HS-5 (cell line): ENCODE data around the gene TMEM219.

ENCODE experiments used
- DNase-seq: peaks from one replicate; pipeline ENCODE4 v3.0.0-alpha.2; 2012; ENCODE audit warnings: low read depth

TMEM219 gene

DNA sequence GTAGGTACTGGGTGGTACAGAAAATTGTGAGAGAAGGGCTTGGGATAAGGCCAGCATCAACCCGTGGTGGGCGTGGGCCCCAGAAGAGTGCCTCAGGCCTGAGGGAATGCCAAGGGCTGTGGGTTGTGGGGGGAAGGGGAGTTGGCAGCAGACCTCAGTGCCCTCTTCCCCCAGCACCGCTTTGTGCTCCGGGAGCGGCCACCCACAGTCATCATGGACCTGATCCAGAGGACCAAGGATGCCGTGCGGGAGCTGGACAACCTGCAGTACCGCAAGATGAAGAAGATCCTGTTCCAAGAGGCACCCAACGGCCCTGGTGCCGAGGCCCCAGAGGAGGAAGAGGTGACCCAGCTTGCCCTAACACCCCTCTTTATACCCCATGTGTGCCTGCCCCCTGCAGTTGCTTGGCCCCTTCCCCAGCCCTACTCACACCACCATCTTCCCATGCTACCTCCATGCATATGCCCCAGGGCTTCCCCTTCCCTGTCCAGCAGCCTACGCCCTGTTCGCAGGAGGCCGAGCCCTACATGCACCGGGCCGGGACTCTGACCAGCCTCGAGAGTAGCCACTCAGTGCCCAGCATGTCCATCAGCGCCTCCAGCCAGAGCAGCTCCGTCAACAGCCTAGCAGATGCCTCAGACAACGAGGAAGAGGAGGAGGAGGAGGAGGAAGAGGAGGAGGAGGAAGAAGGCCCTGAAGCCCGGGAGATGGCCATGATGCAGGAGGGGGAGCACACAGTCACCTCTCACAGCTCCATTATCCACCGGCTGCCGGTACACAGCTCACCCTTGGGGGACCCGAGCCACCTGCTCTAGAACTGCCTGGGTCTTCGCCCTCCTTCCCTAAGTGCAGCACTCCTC, 20.9 kb downstream of the TMEM219 start:
- no peak for DNase-seq

DNA sequence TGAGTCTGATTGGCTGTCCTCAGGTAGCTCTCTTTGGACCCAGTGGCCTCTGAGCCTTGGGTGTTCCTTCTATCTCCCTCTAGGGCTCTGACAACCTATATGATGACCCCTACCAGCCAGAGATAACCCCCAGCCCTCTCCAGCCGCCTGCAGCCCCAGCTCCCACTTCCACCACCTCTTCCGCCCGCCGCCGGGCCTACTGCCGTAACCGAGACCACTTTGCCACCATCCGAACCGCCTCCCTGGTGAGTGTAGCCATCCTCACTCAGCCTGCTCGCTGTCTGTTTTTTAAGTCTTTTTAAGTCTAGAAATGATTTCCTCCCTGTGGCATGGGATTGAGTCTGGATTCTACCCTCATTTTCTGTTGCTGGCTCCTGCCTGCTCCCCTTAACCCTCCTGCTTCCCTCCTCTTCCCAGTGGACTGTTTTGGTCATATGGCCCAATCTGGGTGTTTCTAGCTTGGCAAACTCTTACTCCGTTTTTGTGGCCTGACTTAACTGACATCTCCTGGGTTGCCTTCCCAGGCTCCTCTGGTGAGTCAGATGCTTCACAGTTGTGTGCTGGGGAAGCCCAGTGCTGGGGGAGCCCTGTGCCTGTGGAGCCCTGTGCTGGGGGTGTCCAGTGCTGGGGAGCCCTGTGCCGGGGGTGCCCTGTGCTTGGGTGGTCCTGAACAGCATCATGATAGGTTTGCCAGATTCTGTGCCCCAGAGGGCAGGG, 21.7 kb downstream of the TMEM219 start:
- no peak for DNase-seq

DNA sequence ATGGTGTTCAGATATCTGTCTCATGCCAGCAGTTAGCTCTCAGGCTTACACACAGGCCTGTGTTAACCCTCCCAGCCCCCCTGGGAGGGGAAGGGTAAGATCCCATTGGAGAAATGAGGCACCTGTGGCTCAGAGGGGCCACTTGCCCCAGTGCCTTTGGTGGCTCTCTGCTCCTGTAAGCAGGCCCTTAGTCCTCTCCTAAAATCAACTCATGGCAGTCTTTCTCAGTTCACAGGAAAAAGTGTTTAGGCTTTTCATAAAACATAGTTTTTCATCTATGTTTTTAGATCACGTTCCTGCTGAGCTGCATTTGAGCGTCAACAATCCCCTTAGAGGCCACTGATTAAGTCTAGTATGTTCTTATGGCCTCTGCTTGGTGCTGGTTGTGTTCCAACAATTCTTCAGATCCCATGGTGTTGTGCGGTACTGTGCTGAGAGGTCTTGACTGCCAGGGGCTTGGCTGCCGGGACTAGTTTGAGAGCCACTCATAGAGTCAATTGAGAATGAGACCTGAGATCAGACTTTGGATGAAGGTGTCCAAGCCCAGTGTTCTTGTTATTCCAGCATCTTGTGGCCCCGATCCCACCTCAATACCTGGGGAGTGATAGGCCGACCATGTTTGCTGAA, 22.4 kb downstream of the TMEM219 start:
- DNase-seq, result no peak

DNA sequence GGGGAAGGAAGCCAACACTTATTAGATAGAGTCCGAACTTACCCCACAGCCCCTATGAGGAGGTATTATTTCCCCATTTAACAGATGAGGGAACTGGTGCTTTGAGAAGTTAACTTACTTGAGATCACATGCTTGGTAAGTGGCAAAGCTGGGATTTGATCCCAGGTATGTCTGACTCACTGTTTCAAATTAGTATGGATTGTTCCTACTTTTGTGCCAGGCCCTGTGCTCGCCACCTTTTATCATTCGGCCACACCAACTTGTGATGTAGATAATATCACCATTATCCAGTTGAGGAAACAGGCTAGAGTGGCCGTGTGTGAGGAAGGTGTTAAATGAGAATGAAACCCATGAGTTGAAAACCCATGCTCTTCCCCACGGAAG, 22.9 kb downstream of the TMEM219 start:
- DNase-seq, result no peak

DNA sequence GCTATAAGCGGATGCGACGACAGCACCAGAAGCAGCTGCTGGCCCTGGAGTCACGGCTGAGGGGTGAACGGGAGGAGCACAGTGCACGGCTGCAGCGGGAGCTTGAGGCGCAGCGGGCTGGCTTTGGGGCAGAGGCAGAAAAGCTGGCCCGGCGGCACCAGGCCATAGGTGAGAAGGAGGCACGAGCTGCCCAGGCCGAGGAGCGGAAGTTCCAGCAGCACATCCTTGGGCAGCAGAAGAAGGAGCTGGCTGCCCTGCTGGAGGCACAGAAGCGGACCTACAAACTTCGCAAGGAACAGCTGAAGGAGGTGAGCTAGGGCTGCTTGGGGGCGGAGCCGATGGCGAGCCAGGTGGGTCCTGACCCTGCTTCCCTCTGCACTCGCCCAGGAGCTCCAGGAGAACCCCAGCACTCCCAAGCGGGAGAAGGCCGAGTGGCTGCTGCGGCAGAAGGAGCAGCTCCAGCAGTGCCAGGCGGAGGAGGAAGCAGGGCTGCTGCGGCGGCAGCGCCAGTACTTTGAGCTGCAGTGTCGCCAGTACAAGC, 23.5 kb downstream of the TMEM219 start:
- no peak for DNase-seq

DNA sequence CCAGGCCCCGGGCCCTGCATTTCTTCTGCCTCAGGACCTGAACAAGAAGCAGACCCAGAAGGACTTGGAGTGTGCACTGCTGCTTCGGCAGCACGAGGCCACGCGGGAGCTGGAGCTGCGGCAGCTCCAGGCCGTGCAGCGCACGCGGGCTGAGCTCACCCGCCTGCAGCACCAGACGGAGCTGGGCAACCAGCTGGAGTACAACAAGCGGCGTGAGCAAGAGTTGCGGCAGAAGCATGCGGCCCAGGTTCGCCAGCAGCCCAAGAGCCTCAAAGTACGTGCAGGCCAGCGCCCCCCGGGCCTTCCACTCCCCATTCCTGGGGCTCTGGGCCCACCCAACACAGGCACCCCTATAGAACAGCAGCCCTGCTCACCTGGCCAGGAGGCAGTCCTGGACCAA, 24.4 kb downstream of the TMEM219 start:
- no peak for DNase-seq

DNA sequence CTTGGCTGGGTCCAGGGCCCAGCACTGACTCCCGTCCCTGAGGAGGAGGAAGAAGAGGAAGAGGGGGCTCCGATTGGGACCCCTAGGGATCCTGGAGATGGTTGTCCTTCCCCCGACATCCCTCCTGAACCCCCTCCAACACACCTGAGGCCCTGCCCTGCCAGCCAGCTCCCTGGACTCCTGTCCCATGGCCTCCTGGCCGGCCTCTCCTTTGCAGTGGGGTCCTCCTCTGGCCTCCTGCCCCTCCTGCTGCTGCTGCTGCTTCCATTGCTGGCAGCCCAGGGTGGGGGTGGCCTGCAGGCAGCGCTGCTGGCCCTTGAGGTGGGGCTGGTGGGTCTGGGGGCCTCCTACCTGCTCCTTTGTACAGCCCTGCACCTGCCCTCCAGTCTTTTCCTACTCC, 25.1 kb downstream of the TMEM219 start:
- no peak for DNase-seq

DNA sequence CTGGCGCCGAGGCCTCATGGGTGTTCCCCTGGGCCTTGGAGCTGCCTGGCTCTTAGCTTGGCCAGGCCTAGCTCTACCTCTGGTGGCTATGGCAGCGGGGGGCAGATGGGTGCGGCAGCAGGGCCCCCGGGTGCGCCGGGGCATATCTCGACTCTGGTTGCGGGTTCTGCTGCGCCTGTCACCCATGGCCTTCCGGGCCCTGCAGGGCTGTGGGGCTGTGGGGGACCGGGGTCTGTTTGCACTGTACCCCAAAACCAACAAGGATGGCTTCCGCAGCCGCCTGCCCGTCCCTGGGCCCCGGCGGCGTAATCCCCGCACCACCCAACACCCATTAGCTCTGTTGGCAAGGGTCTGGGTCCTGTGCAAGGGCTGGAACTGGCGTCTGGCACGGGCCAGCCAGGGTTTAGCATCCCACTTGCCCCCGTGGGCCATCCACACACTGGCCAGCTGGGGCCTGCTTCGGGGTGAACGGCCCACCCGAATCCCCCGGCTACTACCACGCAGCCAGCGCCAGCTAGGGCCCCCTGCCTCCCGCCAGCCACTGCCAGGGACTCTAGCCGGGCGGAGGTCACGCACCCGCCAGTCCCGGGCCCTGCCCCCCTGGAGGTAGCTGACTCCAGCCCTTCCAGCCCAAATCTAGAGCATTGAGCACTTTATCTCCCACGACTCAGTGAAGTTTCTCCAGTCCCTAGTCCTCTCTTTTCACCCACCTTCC, 25.6 kb downstream of the TMEM219 start:
- no peak for DNase-seq

DNA sequence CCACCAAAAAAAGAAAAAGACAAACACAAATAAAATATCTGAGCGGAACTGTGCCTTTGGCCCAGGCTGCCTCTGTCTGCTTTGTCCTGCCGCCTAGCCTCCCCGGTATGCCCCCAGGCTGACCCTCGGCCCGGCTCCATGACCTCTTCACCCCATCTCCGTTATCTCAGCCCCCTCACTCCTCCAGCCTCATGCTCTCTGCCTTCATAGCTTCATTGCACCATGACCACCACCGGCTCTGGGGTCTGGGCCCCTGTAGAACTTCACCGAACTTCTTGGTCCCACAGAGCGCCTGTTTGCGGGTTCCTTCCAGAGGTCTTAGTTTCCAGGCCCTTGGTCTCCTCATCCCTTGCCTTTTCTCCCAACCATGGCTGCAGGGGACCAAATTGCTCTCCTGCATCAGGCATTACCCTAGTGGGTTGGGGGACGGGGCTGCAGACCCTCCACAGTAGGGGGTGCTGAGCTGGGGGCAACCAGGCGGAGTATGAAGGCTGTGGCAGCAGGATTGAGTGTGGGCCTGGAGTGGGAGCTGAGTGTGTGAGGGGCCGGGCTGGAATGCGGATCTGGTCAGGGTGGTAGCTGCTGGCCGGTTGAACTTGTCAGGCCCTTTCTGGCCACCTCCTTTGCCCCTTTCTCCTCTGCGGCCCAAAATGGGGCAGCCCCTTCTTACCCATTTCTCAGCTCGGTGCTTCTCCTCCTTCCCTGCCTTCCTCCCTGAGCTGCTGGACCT, 26.6 kb downstream of the TMEM219 start:
- no peak for DNase-seq

DNA sequence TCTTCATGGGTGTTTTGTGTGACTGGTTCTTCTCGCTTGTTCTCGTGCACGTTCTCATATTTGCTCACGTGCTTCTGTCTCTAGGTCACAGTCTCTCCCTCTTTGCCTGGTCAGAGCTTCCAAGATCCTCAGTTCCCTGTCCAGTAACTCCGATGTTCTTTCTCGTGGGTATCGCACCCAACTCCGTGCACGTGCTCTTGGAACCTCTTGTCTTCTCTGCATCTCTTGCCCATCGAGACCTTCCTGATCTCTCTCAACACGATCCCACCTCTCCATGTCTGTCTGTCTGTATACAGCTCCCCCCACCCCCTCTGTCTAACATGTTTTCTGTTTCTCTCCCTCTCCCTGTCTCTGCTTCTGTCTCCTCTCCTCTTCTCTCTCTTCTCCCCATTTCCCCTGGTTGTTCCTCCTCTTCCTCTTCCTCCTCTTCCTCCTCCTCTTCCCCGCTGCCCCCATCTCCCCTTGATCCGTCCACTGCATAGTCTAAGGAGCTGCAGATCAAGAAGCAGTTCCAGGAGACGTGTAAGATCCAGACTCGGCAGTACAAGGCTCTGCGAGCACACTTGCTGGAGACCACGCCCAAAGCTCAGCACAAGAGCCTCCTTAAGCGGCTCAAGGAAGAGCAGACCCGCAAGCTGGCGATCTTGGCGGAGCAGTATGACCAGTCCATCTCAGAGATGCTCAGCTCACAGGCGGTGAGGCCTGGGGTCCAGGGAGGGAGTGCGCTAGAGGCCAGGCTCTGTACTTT, 27.4 kb downstream of the TMEM219 start:
- DNase-seq, result no peak

DNA sequence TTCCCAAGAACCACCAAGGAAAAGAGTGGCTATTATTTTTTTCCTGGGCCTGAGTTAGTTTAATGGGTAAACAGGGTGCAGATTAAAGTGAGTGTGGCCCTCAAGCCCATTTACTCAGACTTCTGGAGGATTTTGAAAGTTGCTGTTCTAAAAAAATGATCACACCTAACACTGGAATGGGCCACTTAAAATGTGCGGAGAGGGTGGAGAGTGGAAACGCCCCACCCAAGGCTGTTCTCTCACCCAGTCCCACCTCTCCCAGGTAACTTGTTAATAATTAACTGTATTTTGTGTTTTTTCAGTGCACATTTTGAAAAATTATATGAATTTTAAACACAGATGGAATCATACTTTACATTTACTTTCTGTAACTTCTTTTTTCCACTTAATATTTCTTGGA, 28.2 kb downstream of the TMEM219 start:
- no peak for DNase-seq

DNA sequence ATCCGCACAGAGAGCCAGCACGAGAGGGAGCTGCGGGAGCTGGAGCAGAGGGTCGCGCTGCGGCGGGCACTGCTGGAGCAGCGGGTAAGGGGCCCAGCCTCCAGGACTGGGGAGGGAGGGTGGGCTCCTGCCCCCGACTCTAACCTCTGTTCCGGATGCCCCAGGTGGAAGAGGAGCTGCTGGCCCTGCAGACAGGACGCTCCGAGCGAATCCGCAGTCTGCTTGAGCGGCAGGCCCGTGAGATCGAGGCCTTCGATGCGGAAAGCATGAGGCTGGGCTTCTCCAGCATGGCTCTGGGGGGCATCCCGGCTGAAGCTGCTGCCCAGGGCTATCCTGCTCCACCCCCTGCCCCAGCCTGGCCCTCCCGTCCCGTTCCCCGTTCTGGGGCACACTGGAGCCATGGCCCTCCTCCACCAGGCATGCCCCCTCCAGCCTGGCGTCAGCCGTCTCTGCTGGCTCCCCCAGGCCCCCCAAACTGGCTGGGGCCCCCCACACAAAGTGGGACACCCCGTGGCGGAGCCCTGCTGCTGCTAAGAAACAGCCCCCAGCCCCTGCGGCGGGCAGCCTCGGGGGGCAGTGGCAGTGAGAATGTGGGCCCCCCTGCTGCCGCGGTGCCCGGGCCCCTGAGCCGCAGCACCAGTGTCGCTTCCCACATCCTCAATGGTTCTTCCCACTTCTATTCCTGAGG, 29.1 kb downstream of the TMEM219 start:
- no peak for DNase-seq

DNA sequence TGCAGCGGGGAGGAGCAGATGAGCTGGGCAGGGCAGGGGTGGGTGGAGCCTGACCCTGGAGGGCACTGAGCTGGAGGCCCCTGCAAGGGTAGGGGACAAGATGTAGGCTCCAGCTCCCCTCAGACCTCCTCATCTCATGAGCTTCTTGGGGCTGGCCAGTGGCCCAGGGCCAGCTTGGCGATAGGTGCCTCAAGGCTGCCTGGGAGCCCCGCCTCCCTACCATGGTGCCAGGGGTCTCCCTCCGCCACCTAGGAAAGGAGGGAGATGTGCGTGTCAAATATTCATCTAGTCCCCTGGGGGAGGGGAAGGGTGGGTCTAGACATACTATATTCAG, 29.7 kb downstream of the TMEM219 start:
- no peak for DNase-seq

DNA sequence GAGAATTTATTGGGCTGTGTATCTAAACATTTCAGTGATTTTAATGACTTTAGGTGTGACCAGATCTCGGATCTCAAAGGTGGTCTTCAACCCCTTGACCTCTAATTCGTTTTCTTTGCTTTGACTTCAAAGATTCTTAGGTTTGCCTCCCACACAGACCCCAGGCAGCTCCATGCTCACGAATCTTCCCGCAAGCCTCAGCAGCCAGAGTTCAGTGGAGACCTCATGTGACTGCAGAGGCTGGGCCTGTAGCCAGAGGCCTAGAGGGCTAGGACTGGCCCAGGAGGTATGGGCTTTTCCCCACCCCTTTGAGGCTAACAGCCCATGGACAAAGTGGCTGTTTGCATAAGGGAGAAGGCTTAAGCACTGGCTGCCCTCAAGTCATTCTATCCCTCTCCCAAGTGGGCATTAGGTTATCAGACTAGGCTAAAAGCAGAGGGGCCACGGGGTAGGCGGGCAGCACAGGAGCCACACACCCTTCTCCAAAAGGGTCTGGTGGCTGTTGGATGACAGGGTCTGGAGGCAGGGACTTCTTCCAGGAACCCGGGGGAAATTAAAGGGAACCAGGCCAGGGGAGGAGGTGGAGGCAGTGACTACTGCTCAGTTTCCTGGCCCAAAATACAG, 30.6 kb downstream of the TMEM219 start:
- DNase-seq, result no peak

DNA sequence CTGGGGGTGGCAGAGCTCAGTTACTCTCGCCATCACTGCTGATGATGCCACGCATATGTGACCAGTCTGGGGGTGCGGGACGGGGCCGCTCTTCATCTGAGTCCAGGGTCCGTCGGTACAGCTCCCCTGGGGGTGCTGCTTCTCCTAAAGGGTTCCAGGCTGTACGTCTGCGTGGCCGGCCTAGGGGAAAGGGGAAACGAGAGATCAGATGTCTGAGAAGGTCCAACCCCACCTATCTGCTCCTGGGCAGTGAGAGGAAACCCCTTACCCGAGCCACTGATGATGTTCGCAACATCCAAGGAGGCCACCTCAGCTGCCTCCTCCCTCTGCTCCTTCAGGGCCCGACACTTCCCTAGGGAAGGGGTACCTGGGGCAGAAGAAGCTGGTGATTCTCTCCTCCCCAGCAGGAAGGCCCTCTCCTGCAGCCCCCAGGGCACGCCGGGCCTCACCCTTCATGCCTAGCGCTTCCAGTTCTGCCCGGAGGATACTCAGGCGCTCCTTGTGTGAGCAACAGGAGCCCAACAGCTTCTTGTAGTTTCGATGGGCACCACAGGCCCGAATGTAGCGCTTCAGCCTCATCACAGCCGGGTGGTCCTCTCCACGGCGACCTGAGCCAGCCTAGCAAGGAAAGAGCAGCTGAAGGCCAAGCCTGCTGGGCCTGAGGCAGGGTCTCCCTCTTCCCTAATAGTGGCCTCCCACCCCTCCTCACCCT, 31.5 kb downstream of the TMEM219 start:
- no peak for DNase-seq

DNA sequence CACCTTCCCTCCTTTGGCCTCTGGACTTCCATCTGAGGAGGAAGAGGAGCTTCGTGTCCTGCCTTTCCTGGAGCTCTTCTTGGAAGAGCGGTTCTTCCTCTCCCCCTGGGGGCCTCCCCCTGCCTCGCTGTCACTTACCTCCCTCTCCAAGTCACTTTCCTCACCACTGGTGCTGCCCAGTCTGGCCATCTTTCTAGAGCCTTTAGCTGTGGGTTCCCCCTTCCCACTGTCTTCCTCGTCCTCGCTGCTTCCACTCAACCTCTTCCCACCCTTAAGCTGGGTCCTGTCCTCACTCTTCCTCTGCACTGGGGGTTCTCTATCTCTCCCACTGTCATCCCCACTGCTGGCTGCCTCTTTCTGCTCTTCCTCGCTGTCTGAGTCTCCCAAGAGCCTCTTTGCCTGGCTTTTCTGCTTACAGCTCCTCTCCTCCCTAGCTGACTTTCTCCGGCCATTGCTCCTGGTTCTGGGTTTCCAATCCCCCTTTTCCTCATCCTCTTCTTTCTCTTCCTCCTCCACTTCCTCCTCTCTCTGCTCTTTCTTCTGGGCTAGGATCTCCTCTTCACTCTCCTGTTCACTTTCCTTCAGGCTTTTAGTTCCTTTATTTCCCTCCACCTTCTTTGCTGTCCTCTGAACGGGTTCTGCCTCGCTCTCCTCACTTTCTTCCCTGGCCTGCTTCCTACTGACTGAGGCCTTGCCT, 32.2 kb downstream of the TMEM219 start:
- no peak for DNase-seq

DNA sequence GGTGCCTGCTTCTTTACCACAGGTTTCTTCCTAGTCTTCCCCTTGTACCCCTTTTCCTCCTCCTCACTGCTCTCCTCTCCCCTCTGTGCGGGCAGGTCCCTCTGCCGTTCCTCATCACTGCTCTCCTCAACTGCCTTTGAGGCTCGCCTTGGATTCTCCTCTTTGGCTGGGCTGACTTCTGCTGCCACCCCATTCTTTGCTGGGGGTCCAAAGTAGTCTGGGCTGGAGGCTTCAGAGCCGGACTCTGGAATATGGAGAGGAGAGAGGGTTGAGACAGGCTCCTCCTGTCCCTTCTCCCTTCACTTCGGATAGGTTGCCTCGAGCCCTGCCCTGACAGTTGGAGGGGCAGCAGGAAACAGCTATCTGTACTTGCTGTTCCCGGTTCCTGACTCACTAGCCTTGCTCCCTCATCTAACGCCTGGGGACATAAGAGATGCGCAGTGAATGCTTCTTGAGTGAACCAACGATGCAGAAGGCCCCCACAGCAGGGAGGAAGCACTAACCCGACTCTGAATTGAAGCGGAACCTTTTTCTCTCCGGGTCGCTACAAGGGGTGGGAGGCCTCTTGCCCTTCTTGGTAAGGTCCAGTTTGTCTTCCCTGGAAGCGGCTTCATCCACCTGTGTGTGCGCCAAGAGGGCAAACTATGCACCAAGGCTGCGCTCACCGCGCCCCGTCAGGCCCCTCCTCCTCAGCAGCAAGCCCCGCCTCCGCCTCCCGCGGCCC, 32.9 kb downstream of the TMEM219 start:
- peak; percentile 42 for DNase-seq
